NCI-H774 (cell line): ENCODE results near the gene EML4.
A peak's percentile ranks its signal among the peaks of the same experiment; 100 is the strongest.
"Not testable (repeated sequence)": the region's sequence is repeated elsewhere in the genome, so short reads cannot be mapped to it uniquely, and the experiment has no call there.

ENCODE experiments used
- DNase-seq: peaks from one replicate; lab custom pipeline; 2025; lab: John Stamatoyannopoulos, UW

Gene EML4

DNA sequence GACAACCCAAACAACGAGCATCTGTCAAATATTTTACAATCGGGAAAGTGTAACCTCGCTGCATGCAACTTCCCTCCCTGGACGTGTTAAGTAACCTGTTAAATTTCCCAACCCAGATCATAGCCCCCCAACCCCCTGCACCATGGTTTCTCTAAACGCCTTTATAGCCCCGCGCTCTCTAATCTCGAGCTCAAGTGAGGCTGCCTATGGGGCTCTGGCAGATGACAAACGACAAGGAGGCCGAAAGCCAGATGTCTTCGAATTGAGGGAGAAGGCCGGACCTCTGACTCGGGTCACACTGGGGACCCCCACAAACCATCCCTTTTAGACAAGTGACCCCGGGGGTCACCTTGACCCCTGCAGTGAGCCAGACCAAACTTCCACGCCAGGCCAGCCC lies 191.3 kb downstream of the EML4 start:
- no peak for DNase-seq

DNA sequence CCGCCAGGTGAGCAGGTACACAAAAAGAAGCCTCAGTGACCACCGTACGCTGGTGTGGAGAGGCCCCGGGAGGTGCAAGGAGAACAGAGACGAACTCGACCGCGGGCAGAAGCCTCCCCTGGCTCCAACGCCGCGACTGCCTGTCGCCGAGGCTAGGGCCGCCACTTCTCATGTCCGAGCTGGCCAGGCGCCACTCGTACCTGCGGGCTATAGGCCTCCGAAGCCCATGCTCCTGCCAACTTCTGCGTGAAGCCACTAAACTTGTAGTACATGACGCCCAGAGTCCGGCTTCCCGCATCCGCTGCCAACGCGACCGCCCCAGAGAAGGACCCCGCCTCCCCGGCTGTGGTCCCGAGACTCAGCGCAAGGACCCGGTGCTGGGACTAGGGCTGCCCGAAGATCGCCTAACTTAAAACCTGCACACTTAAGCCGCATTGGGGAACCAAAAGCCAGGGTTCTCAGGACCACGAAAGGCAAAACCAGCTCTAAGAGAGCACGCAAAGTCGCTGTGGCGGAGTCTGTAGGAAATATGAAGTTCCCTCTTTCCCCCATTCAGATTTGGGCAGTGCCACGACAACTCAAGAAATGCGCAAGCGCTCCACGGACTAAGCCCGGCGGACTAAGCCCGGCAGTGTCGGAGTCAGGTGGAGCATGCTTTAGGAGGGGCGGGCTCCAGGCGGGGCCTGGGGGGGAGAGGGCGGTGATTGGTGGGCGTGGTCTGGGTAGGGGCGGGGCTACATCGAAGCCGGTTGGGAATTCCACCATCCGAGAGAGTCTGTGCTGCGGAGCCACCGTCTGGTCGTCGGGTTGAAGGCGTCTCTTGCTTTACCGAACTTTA lies 192.0 kb downstream of the EML4 start, which contains the start of gene COX7A2L:
COX7A2L (minus strand) TSS at position 328 of the 838 bp plus-strand sequence; CDS start at position 272, 56 bp downstream.
- peak; percentile 91 for DNase-seq

- DNase-seq = no peak
Measured at GRCh38 chr2:42361728-42362283, 192.7 kb downstream of the EML4 start.

GRCh38 chr2:42363413-42363812 lies 194.3 kb downstream of the EML4 start:
- no peak for DNase-seq

DNA sequence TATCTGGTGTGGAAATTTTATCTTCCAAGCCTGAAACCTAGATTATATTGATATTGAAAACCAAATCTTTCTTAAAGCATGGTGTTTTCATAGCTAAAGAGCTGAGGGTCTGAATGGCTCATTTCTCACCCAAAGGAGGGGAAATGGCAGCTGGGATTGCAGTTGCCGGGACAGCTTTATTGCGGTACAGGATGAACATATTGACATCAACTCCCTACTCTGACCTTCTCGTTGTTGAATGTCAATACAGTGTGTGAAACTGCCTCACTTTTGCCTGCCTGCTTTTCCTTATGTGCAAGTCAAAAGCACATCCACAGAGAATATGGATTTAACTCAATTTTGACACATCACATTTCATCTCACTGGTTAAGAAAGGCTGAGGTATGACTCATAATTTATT lies 195.5 kb downstream of the EML4 start:
- DNase-seq = no peak

- no peak for DNase-seq
Measured at GRCh38 chr2:42366411-42366810, 197.3 kb downstream of the EML4 start.

DNA sequence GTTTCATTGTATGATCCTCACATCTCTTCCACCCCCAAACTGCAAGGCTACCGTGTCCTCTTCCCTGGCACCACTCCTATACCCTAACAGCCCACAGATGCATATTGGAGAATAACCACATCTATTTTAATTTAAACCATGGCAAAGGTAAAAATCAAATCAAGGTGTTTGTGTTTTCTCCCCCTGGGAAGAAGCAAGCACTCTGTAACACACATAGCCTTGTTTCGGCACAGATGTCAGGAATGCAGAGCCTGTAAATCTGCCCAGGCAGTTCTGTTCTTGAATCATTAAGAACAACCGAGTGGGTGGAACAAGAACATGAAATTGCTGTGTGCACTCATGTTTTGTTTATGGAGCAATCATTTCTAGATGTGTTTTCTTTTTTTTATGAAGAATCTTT lies 198.7 kb downstream of the EML4 start:
- DNase-seq = no peak

GRCh38 chr2:42368817-42369531 lies 199.8 kb downstream of the EML4 start:
- peak; percentile 55 for DNase-seq

DNA sequence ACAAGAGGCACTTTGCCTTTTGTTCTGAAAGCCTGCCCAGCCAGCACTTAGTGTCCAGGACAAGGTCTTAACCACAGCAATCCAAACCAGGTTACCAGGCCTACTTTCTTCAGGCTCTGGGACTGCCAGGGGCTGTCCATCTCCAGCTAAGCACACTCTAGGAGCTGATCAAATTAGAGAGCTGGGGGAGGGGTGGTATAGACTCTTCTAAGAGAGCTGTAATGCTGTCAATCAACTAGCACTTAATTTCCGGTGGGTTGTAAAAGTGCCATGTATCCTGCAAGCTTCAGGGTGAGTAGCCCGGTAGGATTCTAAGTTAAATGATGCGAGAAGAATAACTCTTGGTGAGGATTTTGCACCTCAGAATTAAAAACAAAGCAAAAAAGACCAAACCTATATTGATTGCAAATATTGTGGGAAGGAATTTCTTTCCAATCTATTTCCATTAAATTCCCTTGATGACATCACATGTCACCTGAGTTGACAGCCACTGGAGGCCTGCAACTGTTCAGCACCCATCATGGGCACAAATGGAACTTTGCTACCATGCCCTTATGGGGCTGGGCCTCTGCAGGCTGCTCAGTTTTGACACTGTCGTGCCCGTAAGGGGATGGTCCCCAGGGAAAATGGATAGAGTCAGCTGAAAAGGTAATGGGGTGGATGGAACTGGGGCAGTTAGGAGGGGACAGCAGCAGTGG lies 200.5 kb downstream of the EML4 start:
- no peak for DNase-seq

- no peak for DNase-seq
Measured at GRCh38 chr2:42371611-42372473, 202.7 kb downstream of the EML4 start.

- DNase-seq = no peak
Measured at GRCh38 chr2:42372474-42373200, 203.5 kb downstream of the EML4 start.

DNA sequence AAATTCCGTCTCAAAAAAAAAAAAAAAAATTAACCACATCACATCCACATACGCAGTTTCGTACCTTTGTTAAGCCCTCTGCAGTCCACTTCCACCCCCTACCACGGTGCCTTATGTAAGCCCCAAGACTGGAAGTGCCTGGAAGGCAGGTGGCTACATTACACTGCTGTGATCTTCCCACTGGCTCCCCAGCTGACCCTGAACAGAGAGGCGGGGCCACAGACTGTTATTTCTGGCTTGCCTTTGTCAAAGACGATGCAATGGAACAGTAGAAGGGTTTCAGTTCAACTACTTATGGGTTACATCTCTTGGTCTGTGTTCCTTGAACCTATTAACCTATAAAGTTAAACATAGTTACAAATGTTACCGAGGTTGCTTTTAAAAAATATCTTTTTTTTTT lies 207.6 kb downstream of the EML4 start:
- DNase-seq = no peak

DNA sequence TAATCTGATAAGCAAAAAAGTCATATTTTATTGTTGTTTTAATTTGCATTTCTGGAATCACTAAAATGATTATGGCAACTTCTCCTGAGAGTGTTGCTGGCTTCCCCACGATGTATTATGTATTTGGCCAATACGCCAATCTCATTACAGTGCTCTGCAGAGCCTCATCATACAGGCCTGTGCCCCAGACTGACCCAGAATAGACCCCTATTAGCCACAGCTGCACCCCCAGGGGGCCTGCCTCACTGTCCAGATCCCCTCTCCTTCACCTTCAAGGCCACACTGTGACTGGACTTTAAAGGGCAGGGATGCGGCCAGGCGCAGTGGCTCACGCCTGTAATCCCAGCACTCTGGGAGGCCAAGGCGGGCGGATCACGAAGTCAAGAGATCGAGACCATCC lies 209.3 kb downstream of the EML4 start:
- DNase-seq = no peak

DNA sequence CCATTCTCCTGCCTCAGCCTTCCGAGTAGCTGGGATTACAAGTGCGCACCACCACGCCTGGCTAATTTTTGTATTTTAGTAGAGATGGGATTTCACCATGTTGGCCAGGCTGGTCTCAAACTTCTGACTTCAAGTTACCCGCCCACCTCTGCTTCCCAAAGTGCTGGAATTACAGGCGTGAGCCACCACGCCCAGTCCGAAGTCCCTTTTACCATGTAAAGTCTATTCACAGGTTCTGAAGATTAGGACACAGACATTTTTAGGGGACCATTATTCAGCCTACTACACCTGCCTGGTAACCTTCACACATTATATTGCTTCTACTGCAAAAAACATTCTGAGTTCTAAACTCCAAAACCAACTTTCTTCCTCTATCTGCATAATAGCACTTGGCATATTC lies 210.9 kb downstream of the EML4 start:
- DNase-seq = not testable (repeated sequence)

DNA sequence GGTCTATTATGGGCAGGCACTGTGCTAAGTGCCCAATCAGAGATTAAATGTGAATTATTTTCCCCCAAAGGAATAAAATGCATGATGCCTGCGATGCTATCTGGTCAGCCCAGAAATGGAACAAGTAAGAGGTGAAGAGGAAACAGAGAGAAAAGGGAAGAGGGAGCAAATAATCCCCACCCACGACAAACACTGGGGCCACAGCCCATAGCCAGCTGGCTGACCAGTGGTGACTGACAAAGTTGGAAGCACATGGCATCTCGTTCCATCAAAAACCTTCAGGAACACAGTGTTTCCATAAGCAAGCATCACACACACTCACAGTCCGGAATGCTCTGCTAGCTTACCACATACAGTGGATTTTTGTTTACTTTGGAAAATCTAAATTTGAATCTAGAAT lies 213.0 kb downstream of the EML4 start:
- no peak for DNase-seq
